DND-41 (cell line): Measurements from ENCODE around the gene ZKSCAN1.
"Not testable (repeated sequence)": the region's sequence is repeated elsewhere in the genome, so short reads cannot be mapped to it uniquely, and the experiment has no call there.

Source experiments
- CTCF ChIP-seq: IDR thresholded peaks from 2 replicates; pipeline ENCODE4 v1.5.1; 2012; ENCODE audit warnings: borderline replicate concordance, low read length, moderate library complexity, mild to moderate bottlenecking; ENCODE audit not compliant: poor library complexity, severe bottlenecking; ENCODE audit errors: extremely low read depth
- EZH2 ChIP-seq: IDR thresholded peaks from 3 replicates; pipeline ENCODE4 v1.6.1; 2012; ENCODE audit warnings: borderline replicate concordance, low read depth, mild to moderate bottlenecking, moderate library complexity, low read length, inconsistent platforms; ENCODE audit not compliant: severe bottlenecking

GRCh38 chr7:100009952-100010351 is 5.4 kb upstream of the ZKSCAN1 start:
- TF ChIP-seq CTCF, EZH2: not testable (repeated sequence)
